Hematopoietic multipotent progenitor cell treated with erythropoietin and hydrocortisone succinate and interleukin-3 and kit ligand, for 17 days (in vitro differentiated cells): ENCODE measurements around the gene ARMS2.

Experiments
- DNase-seq: peaks from one replicate; pipeline ENCODE4 v3.0.0-alpha.2; 2015; ENCODE audit warnings: low spot score

The ARMS2 gene, protein sequence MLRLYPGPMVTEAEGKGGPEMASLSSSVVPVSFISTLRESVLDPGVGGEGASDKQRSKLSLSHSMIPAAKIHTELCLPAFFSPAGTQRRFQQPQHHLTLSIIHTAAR

DNA sequence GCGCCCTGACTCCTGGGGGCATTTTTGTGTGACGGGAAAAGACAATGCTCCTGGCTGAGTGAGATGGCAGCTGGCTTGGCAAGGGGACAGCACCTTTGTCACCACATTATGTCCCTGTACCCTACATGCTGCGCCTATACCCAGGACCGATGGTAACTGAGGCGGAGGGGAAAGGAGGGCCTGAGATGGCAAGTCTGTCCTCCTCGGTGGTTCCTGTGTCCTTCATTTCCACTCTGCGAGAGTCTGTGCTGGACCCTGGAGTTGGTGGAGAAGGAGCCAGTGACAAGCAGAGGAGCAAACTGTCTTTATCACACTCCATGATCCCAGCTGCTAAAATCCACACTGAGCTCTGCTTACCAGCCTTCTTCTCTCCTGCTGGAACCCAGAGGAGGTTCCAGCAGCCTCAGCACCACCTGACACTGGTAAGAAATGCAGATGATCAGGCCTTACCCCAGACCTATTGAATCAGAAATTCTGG is at the start of gene ARMS2:
Gene ARMS2, plus strand, starts transcription at position 51 of the 478 bp plus-strand sequence. Its CDS starts 75 bp downstream, at position 126.
- no peak for DNase-seq

DNA sequence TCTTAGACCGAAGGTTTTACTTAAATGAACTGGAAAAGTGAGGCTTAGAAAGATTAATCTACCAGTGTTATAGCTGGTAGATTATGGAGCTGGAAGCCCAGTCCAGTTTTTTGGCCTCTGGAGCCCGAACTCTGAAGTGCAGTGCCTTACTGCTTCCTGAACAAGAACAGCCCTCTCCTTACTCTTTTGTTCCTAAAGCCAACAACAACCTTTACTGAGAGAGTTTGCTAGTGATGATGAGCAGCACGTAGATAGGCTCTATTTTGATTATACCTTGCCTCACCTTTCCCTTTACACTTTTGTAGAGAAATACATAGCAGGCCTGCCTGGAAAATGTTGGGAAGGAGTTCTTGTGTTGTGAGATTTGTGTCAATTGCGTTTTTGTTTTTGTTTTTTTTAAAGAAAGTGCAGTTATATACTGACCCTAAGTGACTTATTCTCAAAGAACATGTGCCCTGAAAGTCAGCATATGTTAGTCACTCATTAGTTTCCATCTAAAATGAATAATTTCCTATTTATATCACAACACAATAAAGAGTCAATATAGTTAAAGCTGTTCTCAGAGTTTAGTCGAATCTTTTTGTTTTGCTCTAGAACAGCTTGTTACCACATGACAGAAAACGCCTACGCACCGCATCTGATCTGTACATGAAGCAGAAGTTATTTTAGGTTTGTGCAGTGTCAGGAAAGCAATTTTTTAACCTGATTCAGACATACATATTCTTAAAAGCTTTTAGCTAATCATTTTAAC is 46.9 kb upstream of the ARMS2 start:
- DNase-seq, result no peak

DNA sequence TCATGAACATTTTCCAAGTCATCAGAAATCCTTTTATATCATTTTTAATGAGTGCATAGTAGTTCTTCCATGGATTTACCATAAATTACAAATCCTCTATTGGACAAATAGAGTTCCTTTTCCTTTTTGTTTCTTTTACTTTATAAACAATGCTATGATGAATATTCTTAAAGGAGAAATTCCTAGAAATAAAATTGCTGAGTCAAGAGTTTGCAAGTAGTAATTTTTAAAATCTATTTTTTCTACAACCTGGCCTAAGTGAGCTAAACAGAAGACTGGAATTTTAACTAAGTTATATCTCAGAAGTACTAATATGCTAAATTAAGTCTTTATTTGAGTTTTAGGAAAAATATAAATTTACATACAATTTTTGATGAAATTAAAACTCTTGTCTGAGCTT is 41.1 kb upstream of the ARMS2 start:
- no peak for DNase-seq

DNA sequence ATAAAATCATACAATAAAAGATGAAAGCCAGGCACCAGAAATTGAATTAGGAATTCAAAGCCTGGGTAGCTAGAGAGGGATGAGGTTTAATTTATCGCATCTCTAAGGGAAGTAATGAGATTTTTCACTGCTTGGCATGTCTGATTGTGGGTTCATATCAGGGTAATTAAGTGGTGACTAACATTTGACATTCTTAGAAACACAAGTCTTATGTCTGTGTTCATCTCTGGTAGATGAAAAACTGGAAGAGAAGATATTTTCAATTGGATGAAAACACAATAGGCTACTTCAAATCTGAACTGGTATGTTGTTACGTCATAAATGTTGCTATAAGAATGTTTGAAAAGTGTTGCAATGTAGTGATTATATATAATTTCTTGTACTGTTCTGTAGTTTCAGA is 36.8 kb upstream of the ARMS2 start:
- no peak for DNase-seq

DNA sequence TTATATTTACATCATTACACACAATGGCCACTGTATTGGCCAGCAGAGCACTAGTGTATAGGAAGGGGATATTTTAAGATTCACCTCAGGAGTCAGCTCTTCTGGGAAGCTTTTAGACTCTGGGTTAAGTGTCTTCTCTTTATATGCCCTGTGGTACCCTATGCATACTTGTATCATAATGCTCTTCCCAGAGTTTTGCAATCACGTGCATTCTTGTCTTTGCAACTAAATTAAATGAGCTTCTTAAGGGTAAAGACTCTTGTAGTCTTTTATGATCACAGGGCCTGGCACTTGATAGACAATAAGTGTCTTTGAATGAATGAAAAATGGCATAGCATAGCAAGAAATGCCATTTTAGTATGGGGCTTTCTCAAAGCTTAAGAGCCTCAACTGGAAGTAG is 35.4 kb upstream of the ARMS2 start:
- no peak for DNase-seq

DNA sequence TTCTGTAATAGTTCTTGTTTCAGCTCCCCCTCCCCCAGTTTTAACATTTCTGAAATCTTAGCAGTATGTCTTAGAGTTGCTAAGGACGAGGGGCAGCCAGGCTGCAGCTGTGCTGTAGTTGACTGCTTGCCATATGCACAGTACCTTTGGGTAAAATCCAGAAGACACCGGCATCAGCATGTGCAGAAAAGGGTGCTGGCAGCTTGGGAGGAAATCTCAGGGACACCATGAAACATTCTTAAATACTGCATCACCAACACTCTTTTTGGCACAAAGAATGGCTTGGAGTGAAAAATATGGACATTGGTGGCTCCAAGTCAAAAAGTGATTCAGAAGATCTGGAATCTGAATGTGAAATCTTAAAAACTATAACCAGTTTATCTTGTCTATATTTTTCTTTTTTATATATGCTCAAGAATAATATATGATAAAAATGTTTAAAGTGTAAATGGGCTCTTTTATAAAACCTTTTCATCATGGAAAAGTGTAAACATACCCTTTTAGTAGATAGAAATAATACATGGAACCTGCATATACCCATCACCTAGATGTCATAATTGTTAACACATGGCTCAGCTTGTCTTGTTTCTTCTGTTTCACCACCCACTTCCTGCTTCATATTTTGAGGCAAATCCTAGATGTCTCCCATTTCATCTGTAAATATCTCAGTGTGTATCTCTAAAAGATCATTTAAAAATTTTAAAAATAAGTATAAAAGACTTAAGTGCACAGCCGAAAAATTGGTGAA is 34.4 kb upstream of the ARMS2 start:
- DNase-seq, result no peak

DNA sequence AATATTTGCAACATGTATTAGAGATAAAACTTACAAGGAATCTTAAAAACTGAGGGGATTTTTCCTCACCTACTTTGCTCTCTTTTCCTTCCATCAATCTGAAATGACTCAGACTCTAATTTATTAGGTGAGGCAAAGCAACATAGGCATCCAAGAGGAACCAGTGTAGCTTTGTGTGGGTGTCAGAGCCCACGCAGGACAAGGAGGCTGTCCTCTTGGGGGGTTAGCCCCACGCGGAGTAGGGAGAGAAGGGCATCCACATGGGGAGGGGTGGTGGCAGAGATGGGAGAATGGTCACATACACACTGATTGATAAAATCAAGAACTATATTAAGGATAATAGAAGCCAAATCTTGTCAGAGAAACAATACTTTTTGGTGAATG is 33.8 kb upstream of the ARMS2 start:
- DNase-seq, result no peak

DNA sequence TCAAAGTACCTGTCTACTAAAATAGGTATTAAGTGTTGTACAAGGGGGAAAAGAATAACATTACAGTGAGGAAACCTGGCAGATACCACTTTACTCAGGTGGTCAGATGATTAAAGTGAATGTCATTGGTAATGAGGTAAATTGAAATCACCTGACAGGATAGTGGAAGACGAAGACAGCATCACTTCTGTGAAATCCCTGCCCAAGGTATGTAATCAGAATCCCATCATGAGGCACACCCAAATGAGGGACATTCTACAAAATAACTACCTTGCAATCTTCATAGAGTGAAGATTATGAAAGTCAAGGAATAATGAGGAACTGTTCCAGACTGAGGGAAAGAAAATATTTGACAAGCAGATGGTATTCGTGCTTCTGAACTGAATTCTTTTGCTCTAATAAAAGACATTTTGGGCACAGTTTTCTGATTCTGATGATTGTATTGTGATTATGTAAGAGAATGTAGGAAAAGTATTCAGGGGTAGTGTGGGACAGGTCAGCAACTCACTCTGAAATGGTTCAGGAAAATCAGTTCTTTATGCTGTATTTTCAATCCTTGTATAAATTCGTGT is 33.3 kb upstream of the ARMS2 start:
- no peak for DNase-seq

DNA sequence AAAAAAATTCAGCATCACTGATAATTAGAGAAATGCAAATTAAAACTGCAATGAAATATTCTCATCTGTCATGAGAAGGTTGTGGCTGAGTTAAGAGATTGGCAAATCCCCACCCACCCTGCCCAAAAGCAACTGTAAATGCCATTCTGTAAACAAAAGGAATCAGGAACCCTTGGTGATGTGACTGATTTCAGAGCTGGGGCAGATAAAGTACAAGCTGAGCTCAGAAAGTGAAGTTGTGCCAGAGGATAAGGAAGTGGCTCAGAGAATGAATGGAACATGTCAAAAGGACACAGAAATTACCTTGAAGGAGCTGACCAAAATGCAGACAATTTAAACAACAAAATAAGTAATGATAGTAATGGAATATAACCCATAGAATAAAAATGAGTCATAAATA is 32.7 kb upstream of the ARMS2 start:
- no peak for DNase-seq

DNA sequence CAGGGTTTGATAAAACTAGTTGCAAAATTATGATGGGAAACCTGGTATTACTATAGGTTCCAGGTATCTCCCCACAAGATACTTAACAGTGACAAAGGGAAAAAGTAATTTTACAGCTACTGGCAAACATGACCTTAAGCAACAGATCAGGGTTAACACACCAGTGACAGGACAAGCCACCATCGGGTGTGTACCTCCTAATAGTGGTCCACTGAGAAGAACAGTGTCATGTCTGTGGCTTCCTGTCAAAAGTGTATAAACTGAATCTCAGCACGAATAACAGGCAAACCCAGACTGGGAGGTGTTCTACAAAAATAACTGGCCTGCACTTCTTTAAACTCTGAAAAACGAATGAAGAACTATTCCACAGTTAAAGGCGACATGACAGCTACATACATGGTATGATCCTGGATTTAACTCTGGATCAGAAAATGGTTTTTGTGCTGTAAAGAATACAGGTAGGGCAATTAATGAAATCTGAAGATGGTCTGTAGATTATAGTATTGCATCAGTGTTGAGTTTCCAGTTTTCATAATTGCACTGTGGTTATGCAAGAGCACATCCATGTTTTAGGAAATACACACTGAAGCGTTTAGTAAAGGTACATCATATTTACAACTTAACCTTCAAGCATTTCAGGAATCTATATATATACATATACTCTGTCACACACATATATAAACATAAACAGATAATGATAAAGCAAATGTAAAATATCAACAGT is 32.0 kb upstream of the ARMS2 start:
- DNase-seq, result no peak

DNA sequence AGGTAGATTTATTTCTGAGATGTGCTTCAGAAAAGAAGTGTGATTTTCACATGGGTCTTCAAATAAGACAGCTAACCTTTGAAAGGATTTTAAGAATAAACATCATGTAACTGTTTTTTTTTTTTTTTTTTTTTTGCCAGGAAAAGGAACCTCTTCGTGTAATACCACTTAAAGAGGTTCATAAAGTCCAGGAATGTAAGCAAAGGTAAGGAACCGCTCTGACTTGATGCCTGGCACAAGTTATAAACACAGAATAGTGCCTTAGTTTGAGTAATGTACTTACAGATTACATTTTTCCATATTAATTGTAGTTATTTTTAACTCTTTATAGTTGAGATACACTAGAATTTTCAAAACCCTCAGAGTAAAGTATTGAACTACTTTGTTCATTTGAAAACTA is 30.4 kb upstream of the ARMS2 start:
- no peak for DNase-seq

DNA sequence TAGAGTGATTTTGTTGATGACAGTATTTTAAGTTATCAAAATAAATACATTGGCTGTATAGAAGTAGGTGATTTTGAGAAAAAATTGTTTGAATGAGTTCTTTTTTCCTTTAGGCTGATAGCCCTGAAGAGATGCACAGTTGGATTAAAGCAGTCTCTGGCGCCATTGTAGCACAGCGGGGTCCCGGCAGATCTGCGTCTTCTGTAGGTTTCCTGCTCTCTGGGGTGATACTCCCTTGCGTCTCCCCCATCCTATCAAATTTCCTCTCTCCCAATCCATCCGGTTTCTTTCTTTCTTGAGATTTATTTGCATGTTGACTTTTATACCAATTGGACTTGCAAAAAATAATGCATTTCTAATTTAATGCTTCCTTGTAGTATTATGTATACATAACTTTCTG is 27.6 kb upstream of the ARMS2 start:
- DNase-seq, result no peak

DNA sequence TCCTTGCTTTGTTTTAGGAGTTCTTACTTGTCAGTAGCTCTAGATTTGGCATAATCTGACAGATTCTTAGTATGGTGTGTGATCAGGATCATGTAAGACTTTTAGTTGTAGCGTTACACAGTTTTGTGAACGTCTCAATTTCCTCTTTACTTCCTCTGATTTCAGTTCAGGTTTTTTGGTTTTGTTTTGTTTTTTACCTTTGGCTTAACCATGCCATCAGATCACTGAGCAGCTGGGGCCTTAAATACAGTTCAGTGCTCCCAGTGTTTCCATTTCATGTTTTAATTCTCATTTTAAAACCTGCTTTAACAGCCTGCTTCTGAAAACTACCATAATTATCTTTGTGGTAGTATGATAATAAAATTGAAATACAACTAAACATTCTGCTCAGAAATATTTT is 27.2 kb upstream of the ARMS2 start:
- DNase-seq, result no peak

DNA sequence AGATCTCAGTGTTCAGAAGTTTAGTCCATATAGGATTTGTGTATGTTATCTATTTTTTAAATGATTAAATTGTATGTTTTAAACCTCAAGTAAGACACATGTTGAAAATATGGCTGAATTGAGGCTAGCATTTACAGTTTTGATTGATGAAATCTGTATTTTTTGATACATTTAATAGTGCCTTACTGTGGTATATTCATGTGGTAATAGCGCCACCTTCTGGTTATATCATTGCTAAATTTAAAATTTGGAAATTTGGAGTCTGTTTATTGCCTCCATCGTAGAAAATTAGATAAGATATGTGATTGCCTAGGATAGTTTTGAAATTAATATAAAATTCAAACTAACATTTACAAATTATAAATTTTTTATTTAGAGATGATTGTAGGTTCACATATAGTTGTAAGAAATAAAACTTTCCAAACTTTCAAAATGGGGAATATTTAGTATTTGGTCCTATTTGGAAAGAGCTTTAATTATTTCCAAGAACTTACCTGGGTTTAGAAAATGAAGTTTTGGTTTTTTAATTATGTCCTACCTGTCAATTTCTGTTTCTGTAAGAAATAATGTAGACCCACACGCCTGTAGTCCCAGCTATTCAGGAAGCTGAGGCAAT is 19.1 kb upstream of the ARMS2 start:
- peak; percentile 32 for DNase-seq

DNA sequence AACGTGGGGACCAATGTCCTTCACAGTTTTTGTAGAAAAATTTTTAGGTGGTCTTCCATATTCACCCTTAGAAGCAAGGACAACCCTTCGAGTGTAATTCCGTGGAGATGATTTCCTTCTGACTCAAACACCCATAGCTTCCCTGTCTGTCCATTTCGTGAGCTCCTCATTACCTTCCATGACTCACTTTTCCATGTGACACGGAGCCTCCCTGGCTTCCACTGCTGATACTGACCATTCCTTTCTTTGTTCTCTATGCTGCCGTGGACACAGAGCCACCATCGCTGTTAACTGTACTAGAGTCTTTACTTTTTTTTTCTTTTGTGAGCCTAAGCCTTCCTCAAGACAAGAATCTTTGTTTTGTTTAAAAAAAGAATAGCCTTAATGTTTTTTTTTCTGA is 12.5 kb upstream of the ARMS2 start:
- DNase-seq, result no peak

DNA sequence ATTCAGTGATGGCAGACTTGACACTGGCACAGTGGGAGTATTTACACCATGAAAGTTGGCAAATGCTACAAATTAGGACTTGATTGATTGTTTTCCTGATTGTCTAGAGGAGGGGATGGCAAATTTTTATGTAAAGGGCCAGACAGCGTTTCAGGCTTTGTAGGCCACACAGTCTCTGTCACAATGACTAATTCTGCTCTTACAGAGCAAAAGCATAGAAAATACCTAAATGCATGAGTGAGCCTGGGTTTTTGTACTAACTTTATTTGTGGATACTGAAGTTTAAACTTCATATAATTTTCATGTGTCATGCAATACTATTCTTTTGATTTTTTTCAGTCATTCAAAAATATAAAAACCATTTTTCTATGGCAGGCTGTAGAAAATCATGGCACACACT is 9.0 kb upstream of the ARMS2 start:
- no peak for DNase-seq

DNA sequence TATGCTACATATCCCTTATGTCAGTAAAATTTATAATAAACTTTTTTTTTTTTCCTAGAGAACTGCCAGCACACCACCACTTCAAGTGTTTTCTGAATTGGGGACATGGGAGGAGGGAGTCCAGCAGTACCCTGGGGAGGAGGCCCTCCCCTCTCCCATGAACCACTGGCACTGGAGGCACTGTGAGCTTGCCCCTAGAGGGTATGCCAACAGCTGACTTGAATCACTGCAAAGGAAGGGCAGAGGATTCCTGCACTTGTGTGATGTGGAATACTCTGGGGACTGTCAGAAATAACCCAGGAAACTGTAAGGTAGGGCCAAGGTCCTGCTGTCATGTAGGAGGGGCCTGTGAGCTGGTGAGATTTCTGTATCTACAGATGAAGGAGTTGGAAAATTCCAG is 8.5 kb upstream of the ARMS2 start:
- no peak for DNase-seq

DNA sequence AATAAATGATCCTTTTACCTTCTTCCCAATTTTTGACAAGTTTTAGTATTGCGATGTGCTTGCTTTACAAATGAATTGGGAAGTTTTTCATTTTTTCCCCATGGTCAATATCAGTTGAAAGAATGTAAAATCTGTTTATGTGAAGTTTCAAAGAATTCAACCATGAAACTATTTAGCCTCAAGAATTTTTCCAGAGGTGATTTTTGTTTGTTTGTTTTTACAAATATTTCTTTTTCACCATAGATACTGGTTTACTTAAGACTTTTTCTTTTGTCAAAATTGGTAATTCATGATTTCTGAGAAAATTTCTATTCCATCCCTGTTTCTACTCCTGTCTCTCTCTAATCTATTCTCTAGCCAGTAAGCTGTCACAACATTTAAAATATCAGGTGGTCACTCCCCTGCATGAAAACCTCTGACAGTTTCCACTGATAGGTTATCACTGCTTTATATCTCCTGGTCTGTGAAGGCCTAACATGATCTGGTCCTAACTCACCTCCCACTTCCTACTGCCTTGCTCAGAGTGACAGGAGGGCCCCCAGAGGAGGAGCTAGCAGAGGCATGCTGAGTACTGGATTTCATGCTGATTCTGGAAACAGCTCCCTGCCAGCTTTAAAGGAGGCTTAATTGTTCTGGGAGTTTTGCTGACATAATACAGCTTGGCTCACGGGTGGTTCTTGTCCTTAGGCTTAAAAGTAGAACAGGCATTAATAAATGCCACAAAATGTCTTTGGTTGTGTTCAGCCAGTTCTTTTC is 7.6 kb upstream of the ARMS2 start:
- no peak for DNase-seq

DNA sequence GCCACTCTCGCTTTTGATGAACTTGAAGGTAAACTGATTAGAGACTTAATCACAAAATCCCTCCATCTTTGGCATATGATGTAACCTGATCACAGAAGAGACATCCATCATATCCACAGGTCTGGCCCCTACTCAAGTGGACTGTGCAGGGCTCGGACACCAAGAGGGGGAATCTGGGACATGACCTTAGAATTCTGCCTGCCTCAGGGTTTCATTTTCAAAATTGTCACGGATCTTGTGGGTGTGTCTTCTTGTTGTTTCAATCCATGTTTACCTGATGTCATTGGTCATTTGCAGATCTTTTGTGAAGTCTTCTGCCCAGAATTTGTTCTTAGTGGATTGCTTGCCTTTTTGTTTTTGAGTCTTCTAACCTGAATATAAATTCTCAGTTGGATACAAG is 5.9 kb upstream of the ARMS2 start:
- DNase-seq, result no peak

DNA sequence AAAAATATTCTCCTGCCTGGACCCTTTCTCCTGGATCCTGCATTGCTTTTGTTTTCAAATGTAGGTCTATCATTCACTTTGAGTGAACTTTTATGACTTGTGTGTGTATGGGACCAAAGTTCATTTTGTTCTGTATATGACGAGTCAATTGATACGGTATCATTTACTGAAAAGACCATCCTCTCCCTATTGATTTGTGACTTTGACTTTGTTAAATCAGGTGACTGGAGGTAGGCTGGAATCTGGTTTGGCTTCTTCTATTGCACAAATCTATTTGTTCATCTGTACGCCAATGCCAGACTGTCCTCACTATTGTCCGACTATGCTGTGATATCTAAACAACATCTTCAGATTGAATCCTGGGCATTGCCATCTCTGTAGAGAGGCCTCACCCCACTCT is 5.3 kb upstream of the ARMS2 start:
- DNase-seq, result no peak

DNA sequence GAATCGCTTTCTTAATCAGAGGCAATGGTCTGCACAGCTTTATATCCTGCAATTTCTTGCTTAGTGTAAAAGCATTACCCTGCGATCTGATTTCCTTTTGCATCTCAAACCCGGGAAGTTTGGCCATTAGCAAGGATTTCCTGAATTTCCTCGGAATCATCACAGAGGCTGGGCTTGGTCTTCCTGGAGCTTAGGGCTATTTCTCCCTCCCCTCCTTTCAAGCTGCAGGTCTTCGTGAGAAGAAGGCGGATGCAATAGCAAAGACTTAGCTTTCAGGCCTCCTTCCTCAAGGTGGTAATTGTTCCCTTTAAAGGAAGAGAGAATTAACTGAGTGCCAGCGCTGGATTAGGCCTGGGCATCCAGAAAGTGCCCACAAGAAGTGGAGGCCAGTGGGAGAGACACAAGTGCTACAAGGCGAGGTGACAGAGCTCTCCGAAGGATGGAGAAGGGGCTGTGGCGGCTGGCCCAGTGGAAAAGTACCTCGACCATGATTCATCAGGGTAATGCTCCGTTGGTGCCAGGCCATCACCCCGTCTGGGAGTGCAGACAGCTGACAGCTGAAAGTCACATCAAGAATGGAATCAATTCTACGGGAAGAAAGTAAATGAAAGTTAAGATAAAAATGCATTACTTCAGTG is 4.0 kb upstream of the ARMS2 start:
- no peak for DNase-seq
